NT2/D1 (cell line): ENCODE data around the gene PGAP3.

Experiments
- SUZ12 ChIP-seq: IDR thresholded peaks from 2 replicates; pipeline ENCODE4 v1.6.1; 2011; ENCODE audit not compliant: insufficient read length, insufficient read depth; ENCODE audit errors: extremely low read depth
- YY1 ChIP-seq: IDR thresholded peaks from 2 replicates; pipeline ENCODE4 v1.6.1; 2011; ENCODE audit not compliant: insufficient read length, insufficient read depth

DNA sequence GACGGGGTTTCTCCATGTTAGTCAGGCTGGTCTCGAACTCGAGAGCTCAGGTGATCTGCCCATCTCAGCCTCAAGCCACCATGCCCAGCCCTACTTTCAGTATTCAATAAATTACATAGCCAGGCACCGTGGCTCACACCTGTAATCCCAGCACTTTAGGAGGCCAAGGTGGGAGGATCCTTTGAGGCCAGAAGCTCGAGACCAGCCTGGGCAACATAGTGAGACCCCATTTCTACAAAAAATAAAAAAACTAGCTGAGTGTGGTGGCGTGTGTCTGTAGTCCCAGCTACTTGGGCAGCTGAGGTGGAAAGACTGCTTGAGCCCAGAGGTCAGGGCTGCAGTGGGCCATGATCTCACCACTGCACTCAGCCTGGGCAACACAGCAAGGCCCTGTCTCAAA is 34.2 kb upstream of the PGAP3 start:
- TF ChIP-seq YY1 (no peak), SUZ12 (no peak)
